Measurements from ENCODE around the gene SLC34A1. TPM values are rescaled to one million over a fixed set of nuclear protein-coding genes. Genes with fewer than 3 reads are reported as not detected.

The SLC34A1 gene
- total and polyA plus RNA-seq, 2 of the 13 experiments (the other 11 are each of a cell fraction or from before 2014, with no cell fraction given), result 0.03 to 0.20 TPM

GRCh38 chr5:177338251-177339106 is 45.8 kb upstream of the SLC34A1 start:
- Histone ChIP-seq H3K4me2 (ENCODE audit: low read depth, low read length) (no peak overlapping the region), H3K36me3 (replicated peaks in 1 of 2; ENCODE audit: control insufficient read depth in 1 of 2, insufficient read depth in 2 of 2, low read length in 2 of 2) (peaks cover 32 to 72% of the 10 kb centered on the region in 2 experiments), H3K79me2 (ENCODE audit: insufficient read depth, low read length) (peaks cover 22% of the 10 kb centered on the region), H4K20me1 (ENCODE audit: insufficient read depth, low read length) (0 out of 2 replicates have a peak, but pooled peaks cover 3% of the 10 kb centered on the region), H3K27me3 (ENCODE audit: control insufficient read depth in 1 of 2, insufficient read depth in 2 of 2, low read length in 2 of 2) (no peaks in the 10 kb centered on the region), H3K4me3 (replicated peaks in 1 of 3; ENCODE audit: insufficient read depth in 1 of 3, low read depth in 2 of 3, low read length in 3 of 3) (no peak overlapping the region), H3K9me3 (ENCODE audit: low read length) (no peaks in the 10 kb centered on the region), H3K9ac (ENCODE audit: insufficient read depth, low read depth, low read length) (no peak overlapping the region), H3K27ac (ENCODE audit: extremely low read length, insufficient read depth, low read length) (no peak overlapping the region), H3K4me1 (ENCODE audit: insufficient read depth, low read length) (no peaks in the 10 kb centered on the region), H2AFZ (ENCODE audit: low read length) (no peak overlapping the region)
- POLR2A ChIA-PET, result interaction anchor here (1.0 kb wide), 1 partner anchor 40 kb away, joined by 3 read pairs; no protein-coding TSS in a partner anchor
- TF ChIP-seq, protein P1, sequence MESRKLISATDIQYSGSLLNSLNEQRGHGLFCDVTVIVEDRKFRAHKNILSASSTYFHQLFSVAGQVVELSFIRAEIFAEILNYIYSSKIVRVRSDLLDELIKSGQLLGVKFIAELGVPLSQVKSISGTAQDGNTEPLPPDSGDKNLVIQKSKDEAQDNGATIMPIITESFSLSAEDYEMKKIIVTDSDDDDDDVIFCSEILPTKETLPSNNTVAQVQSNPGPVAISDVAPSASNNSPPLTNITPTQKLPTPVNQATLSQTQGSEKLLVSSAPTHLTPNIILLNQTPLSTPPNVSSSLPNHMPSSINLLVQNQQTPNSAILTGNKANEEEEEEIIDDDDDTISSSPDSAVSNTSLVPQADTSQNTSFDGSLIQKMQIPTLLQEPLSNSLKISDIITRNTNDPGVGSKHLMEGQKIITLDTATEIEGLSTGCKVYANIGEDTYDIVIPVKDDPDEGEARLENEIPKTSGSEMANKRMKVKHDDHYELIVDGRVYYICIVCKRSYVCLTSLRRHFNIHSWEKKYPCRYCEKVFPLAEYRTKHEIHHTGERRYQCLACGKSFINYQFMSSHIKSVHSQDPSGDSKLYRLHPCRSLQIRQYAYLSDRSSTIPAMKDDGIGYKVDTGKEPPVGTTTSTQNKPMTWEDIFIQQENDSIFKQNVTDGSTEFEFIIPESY (CRISPR knock-in tag; IDR thresholded peaks at IDR 0.05), result no peak
- TF ChIP-seq FOXA1 (IDR thresholded peaks at IDR 0.05) (no peak), FOXA1 (CRISPR knock-in tag; IDR thresholded peaks at IDR 0.05) (no peak), ZNF160 (CRISPR knock-in tag; IDR thresholded peaks at IDR 0.05) (no peak), AGO2 (optimal IDR thresholded peaks at IDR 0.05; ENCODE audit: low read depth, low read length) (peak; percentile 43), ATRX (CRISPR knock-in tag; IDR thresholded peaks at IDR 0.05; ENCODE audit: borderline replicate concordance) (no peak), MEF2D (CRISPR knock-in tag; IDR thresholded peaks at IDR 0.05) (no peak), ZKSCAN5 (CRISPR knock-in tag; IDR thresholded peaks at IDR 0.05) (no peak), ZNF709 (CRISPR knock-in tag; IDR thresholded peaks at IDR 0.05) (no peak)
- ATAC-seq (no peak), FAIRE-seq (no peak), DNase-seq (ENCODE audit: low spot score) (no peak)
- CTCF ChIA-PET (ENCODE audit: low intra/inter-chr PET ratio, low total read pairs), result interaction anchor here (1.1 kb wide), 1 partner anchor 21 kb away, joined by 4 read pairs; no protein-coding TSS in a partner anchor
- no TSS peak for BruUV-seq (replicated peaks)
- WGBS (ENCODE audit: low lambda C conversion rate), result 98% methylated on average over 8 of the region's 22 CpGs
- in situ Hi-C loops (cut with HindIII; ENCODE audit: extremely low pct_ligation_motif_present, low pct_unique_long_range_greater_than_20kb), result no loop called here
- intact Hi-C loops (cut with micrococcal nuclease; ENCODE audit: unreplicated experiment), result no loop called here
